ENCODE results near the gene OR2T2. TPM values are rescaled to one million over a fixed set of nuclear protein-coding genes. Genes with fewer than 3 reads are reported as not detected.

The OR2T2 gene
- not detected in 2 replicates for total RNA-seq

DNA sequence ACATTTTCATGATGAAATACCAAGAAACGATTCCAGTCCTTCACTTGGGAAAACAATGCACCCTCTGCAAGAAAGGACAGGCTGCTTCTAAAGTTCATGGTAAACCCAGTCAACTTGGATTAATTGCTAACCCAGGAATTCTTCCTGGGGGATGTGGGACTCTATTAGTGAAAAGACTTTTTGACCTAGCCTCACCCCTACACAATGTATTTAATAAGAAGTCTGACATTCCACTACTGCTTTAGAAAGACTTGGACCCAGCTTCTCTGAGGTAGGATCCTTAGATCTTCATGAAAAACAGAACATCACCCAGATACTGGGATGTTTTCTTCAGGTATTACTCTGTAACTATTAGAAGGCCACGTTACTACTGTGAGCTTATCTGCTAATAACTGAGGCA, at the start of gene OR2T2:
Gene OR2T2, plus strand, starts transcription at position 239 of the 400 bp plus-strand sequence. CDS start 7,161 bp downstream, outside the sequence.

GRCh38 chr1:248402748-248403147, 42.7 kb upstream of the OR2T2 start, which contains the start of gene OR2T1:
TSS of gene OR2T1 (plus strand) at chr1:248403048. CDS start at chr1:248406148, 3,100 bp downstream.

DNA sequence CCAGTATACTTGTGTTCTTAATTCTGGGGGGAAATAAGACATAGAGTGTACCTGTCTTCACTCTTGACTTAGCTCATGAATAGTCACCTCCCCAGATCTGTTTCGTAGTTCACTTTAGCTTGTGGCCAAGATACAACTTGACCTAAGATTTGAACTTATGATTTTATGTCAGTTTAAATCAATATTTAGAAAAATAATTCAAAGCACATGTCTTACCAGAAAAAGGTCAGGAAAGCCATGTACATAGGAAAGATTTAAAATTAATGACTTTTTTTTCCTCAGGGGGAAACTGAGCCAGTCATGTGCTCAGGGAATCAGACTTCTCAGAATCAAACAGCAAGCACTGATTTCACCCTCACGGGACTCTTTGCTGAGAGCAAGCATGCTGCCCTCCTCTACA, 27.6 kb downstream of the OR2T2 start, which contains the start of gene OR2T3:
Gene OR2T3, plus strand, starts transcription at position 301 of the 400 bp plus-strand sequence. Its CDS starts 0 bp downstream, at position 301.

GRCh38 chr1:248488289-248488688, 42.9 kb downstream of the OR2T2 start, which contains the start of gene OR2T5:
TSS of gene OR2T5 (plus strand) at chr1:248488589. CDS start at chr1:248488589, 0 bp downstream.

Other genes with a start within 250 kb of the OR2T2 start
- not detected in 2 replicates for gene OR2M3, start 248.4 kb upstream of the OR2T2 start, total RNA-seq
- gene OR2M4, start 214.2 kb upstream of the OR2T2 start, total RNA-seq, result not detected in 2 replicates
- 0.13 TPM in 1 of 2 replicates, not detected in the other for gene OR2T33, start 167.7 kb upstream of the OR2T2 start, total RNA-seq
- gene OR2T12, start 142.2 kb upstream of the OR2T2 start, total RNA-seq, result not detected in 2 replicates
- not detected in 2 replicates for gene OR2M7, start 121.1 kb upstream of the OR2T2 start, total RNA-seq
- not detected in 2 replicates for gene OR14C36, start 96.9 kb upstream of the OR2T2 start, total RNA-seq
- gene OR2T4, start 84.0 kb upstream of the OR2T2 start, total RNA-seq, result not detected in 2 replicates
- not detected in 2 replicates for gene OR2T6, start 69.9 kb upstream of the OR2T2 start, total RNA-seq
- not detected in 2 replicates for gene OR2T1, start 42.6 kb upstream of the OR2T2 start, total RNA-seq
- gene OR2T3, start 27.7 kb downstream of the OR2T2 start, total RNA-seq, result not detected in 2 replicates
- gene OR2T5, start 43.0 kb downstream of the OR2T2 start, total RNA-seq, result not detected in 2 replicates
- gene OR2G6, start 62.4 kb downstream of the OR2T2 start, total RNA-seq, result not detected in 2 replicates
- not detected in 2 replicates for gene OR2T29, start 117.1 kb downstream of the OR2T2 start, total RNA-seq
- gene OR2T34, start 129.1 kb downstream of the OR2T2 start, total RNA-seq, result not detected in 2 replicates
- gene OR2T10, start 152.1 kb downstream of the OR2T2 start, total RNA-seq, result not detected in 2 replicates
- not detected in 2 replicates for gene OR2T11, start 189.5 kb downstream of the OR2T2 start, total RNA-seq
- gene OR2T35, start 199.6 kb downstream of the OR2T2 start, total RNA-seq, result not detected in 2 replicates
- gene OR2T27, start 209.9 kb downstream of the OR2T2 start, total RNA-seq, result not detected in 2 replicates

All from thoracic aorta endothelial cell (primary cell).